HCT116 (cell line): ENCODE results near the gene TTLL6. TPM values are rescaled to one million over a fixed set of nuclear protein-coding genes. Genes with fewer than 3 reads are reported as not detected.

Experiments
- ATAC-seq: fragments of 200-7000 bp; cut with Tn5 transposase; 2 replicates; pipeline ENCODE4 v1.9.1; 2020; ENCODE audit warnings: mild to moderate bottlenecking, moderate library complexity
- BruUV-seq: library from RNA; stranded (reverse); fragments of 400-500 nt; replicated peaks from 2 replicates; lab custom pipeline; 2021; lab: Mats Ljungman, UMichigan
- CTCF ChIA-PET: fragments of 300-600 bp; sonication (Branson Sonifier 250); formaldehyde crosslinking; loops from one replicate; lab custom pipeline; 2021; ENCODE audit warnings: antibody characterized with exemption; lab: Charles Lee
- POLR2A ChIA-PET: fragments of 300-600, 350-600 bp; sonication (Branson Sonifier 250); formaldehyde crosslinking; loops from one replicate; lab custom pipeline; 2021; ENCODE audit warnings: antibody characterized with exemption; lab: Charles Lee
- RAD21 ChIA-PET, 2 experiments: fragments of 300-600 bp; sonication (Branson Sonifier 250); formaldehyde crosslinking; loops; one replicate each; lab custom pipeline; 2023; ENCODE audit warnings: low total read pairs in 2 of 2; ENCODE audit not compliant: uncharacterized antibody in 2 of 2, unreplicated experiment in 2 of 2, low non-redundant PET in 1 of 2; lab: Charles Lee
- DNase-seq: peaks from one replicate; pipeline ENCODE4 v3.0.0-alpha.2; 2010; ENCODE audit warnings: low read depth, low spot score
- H2AFZ ChIP-seq: fragments of 200-600 bp; shearing (Covaris generic), sonication (generic); 2 replicates; pipeline ENCODE4 v1.6.1; 2017; ENCODE audit warnings: low read depth, mixed run types, mixed read lengths, antibody characterized with exemption, low read length; ENCODE audit not compliant: poor library complexity, severe bottlenecking
- H3K27ac ChIP-seq: 2 replicates; pipeline ENCODE4 v1.5.1; 2012; ENCODE audit warnings: low read depth, low read length
- H3K27me3 ChIP-seq: fragments of 200-600 bp; sonication (generic); 2 replicates; pipeline ENCODE4 v1.6.1; 2016; ENCODE audit warnings: mixed run types, low read length, mixed read lengths; ENCODE audit not compliant: insufficient read depth
- H3K36me3 ChIP-seq, 2 experiments: fragments of 200-500 bp in 1 of 2; fragments of 200-600 bp in 1 of 2; sonication (Bioruptor generic) in 1 of 2; sonication (generic) in 1 of 2; 2 replicates each; pipeline versions ENCODE4 v1.5.1 to v1.6.1; 2014 to 2016; ENCODE audit warnings: low read length in 2 of 2, inconsistent platforms in 1 of 2, mixed read lengths in 1 of 2, mixed run types in 1 of 2; ENCODE audit not compliant: insufficient read depth in 2 of 2, control insufficient read depth in 1 of 2
- H3K4me1 ChIP-seq, 2 experiments: fragments of 200-600 bp in 1 of 2; sonication (generic) in 1 of 2; 2 replicates each; pipeline versions ENCODE4 v1.5.1 to v1.6.1; 2012 to 2017; ENCODE audit warnings: low read length in 2 of 2, inconsistent platforms in 1 of 2, mild to moderate bottlenecking in 1 of 2, mixed read lengths in 1 of 2, mixed run types in 1 of 2, moderate library complexity in 1 of 2; ENCODE audit not compliant: insufficient read depth in 2 of 2, control insufficient read depth in 1 of 2
- H3K4me2 ChIP-seq: fragments of 200-600 bp; sonication (generic); 2 replicates; pipeline ENCODE4 v1.6.1; 2017; ENCODE audit warnings: mixed run types, low read length, mixed read lengths
- H3K4me3 ChIP-seq, 2 experiments: fragments of 200-600 bp in 1 of 2; sonication (generic) in 1 of 2; replicated peaks in 1 of 2; 2 replicates each; pipeline ENCODE4 v1.5.1; 2011 to 2016; ENCODE audit warnings: low read length in 2 of 2, control low read depth in 1 of 2, low read depth in 1 of 2, mild to moderate bottlenecking in 1 of 2, mixed read lengths in 1 of 2, mixed run types in 1 of 2
- H3K79me2 ChIP-seq: fragments of 200-600 bp; sonication (generic); 2 replicates; pipeline ENCODE4 v1.6.1; 2017; ENCODE audit warnings: mild to moderate bottlenecking, mixed run types, low read length, moderate library complexity, mixed read lengths; ENCODE audit not compliant: insufficient read depth
- H3K9ac ChIP-seq: fragments of 200-600 bp; sonication (generic); 2 replicates; pipeline ENCODE4 v1.6.1; 2016; ENCODE audit warnings: low read length, mixed read lengths
- H3K9me2 ChIP-seq: fragments of 200-600 bp; sonication (generic), shearing (Covaris generic); 2 replicates; pipeline ENCODE4 v1.6.1; 2017; ENCODE audit warnings: mixed run types, mild to moderate bottlenecking, moderate library complexity; ENCODE audit not compliant: insufficient read depth
- H3K9me3 ChIP-seq, 2 experiments: fragments of 200-500 bp in 1 of 2; fragments of 200-600 bp in 1 of 2; sonication (Bioruptor generic) in 1 of 2; sonication (generic) in 1 of 2; 2 replicates each; pipeline ENCODE4 v1.6.1; 2014 to 2017; ENCODE audit warnings: low read length in 2 of 2, mixed read lengths in 2 of 2, inconsistent platforms in 1 of 2, low read depth in 1 of 2, mild to moderate bottlenecking in 1 of 2, mixed run types in 1 of 2, moderate library complexity in 1 of 2; ENCODE audit not compliant: control insufficient read depth in 1 of 2, insufficient read depth in 1 of 2
- H4K20me1 ChIP-seq: fragments of 200-600 bp; sonication (generic), shearing (Covaris generic); 2 replicates; pipeline ENCODE4 v1.6.1; 2017; ENCODE audit warnings: mixed run types, mild to moderate bottlenecking, moderate library complexity; ENCODE audit not compliant: insufficient read depth
- CEBPB ChIP-seq: IDR thresholded peaks from 2 replicates; pipeline ENCODE4 v1.6.1; 2012; ENCODE audit warnings: low read depth
- EZH2 ChIP-seq: fragments of 200-600 bp; sonication (generic); IDR thresholded peaks from 2 replicates; pipeline ENCODE4 v1.6.1; 2017; ENCODE audit warnings: antibody characterized with exemption, mixed run types
- EZH2phosphoT487 ChIP-seq: fragments of 200-600 bp; IDR thresholded peaks from 2 replicates; pipeline ENCODE4 v1.6.1; 2018; ENCODE audit warnings: antibody characterized with exemption, borderline replicate concordance
- FOSL1 ChIP-seq: IDR thresholded peaks from 2 replicates; pipeline ENCODE4 v1.6.1; 2012; ENCODE audit warnings: low read depth
- JUND ChIP-seq: IDR thresholded peaks from 2 replicates; pipeline ENCODE4 v1.6.1; 2012
- POLR2A ChIP-seq: IDR thresholded peaks from 2 replicates; pipeline ENCODE4 v1.7.0; 2011; ENCODE audit warnings: borderline replicate concordance; ENCODE audit not compliant: insufficient read depth, insufficient read length; ENCODE audit errors: extremely low read depth
- POLR2AphosphoS5 ChIP-seq: IDR thresholded peaks from 2 replicates; pipeline ENCODE4 v1.6.1; 2011; ENCODE audit warnings: mild to moderate bottlenecking, low read depth, low read length, moderate library complexity
- RAD21 ChIP-seq: IDR thresholded peaks from 2 replicates; pipeline ENCODE4 v1.6.1; 2012; ENCODE audit warnings: low read depth, mild to moderate bottlenecking
- SIN3A ChIP-seq: IDR thresholded peaks from 2 replicates; pipeline ENCODE4 v1.6.1; 2012; ENCODE audit warnings: low read depth
- SP1 ChIP-seq: IDR thresholded peaks from 2 replicates; pipeline ENCODE4 v1.6.1; 2012; ENCODE audit warnings: low read depth
- SRF ChIP-seq: IDR thresholded peaks from 2 replicates; pipeline ENCODE4 v1.6.1; 2012; ENCODE audit warnings: low read depth
- YY1 ChIP-seq: IDR thresholded peaks from 2 replicates; pipeline ENCODE4 v1.6.1; 2011; ENCODE audit warnings: low read length, low read depth, moderate library complexity, mild to moderate bottlenecking; ENCODE audit not compliant: insufficient replicate concordance; ENCODE audit errors: extremely low read depth
- ZFX ChIP-seq: fragments of 450-650 bp; IDR thresholded peaks from 2 replicates; pipeline ENCODE4 v1.6.1; 2017
- intact Hi-C: fragments of 100-400 bp; cut with micrococcal nuclease; formaldehyde crosslinking; loops from 2 replicates; pipeline ENCODE4 v1.10.0; 2022
- total RNA-seq: library from RNA; stranded (reverse); gene quantifications from one replicate; pipeline ENCODE4 v1.2.1, GENCODE V29; 2021; ENCODE audit not compliant: unreplicated experiment
- TF ChIP-seq, protein P1 (sequence below): IDR thresholded peaks from 2 replicates; pipeline ENCODE4 v1.6.1; 2011; ENCODE audit warnings: mild to moderate bottlenecking, low read length, moderate library complexity; ENCODE audit not compliant: insufficient replicate concordance; ENCODE audit errors: extremely low read depth
- TF ChIP-seq, protein P2 (sequence below): IDR thresholded peaks from 2 replicates; pipeline ENCODE4 v1.6.1; 2012; ENCODE audit warnings: low read depth

TTLL6 gene
- total RNA-seq, 1 experiment from 2014 or later: 0.79 TPM

DNA sequence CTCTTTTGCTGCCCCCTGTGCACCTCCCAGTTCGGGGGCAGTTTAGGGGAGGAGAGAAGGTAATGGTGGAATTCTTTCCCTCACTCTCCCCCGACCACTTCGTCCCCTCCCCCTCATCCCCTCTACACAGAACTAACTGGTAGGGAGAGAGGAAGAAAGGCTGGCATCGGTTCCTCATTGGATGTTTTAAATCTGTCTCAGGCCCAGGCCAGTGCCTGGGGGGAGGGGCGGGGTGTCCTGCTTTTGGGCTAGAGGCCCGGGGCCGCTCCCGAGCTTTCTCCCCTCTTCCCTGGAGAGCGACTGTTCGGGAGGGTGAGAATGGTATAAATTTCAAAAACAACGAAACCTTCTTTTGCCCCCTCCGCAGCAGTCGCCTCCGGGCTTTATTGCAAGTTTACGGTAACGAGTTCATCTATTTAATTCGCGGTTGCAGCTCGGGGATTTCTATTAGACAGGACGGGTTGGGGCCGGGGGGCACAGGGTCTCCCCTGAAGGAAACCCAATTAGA lies 94.1 kb downstream of the TTLL6 start, which contains the start of gene PRAC2:
TSS of gene PRAC2 (plus strand) at position 271 of the 508 bp plus-strand sequence. CDS start 1,226 bp downstream, outside the sequence.
- H3K9me2 ChIP-seq: no peaks in the 10 kb centered on the region
- no peak within 1 kb of the TSS for H3K4me3 ChIP-seq
- no peaks in the 10 kb centered on the region for H3K36me3 ChIP-seq
- no peaks in the 10 kb centered on the region for H4K20me1 ChIP-seq
- H3K9ac ChIP-seq: no peak within 1 kb of the TSS
- H3K9me3 ChIP-seq: no peaks in the 10 kb centered on the region
- H3K27ac ChIP-seq: no peak within 1 kb of the TSS
- no peaks in the 10 kb centered on the region for H3K79me2 ChIP-seq
- H2AFZ ChIP-seq: no peak within 1 kb of the TSS
- BruUV-seq: no TSS peak
- CTCF ChIA-PET: interaction anchor here (0.8 to 6.8 kb wide), 12 partner anchors 14 to 161 kb away, joined by 3 to 97 read pairs (median 11); no protein-coding TSS in a partner anchor
- TF ChIP-seq POLR2A (no peak), FOSL1 (no peak), SRF (no peak), ZFX (no peak), POLR2AphosphoS5 (no peak), EZH2 (no peak), EZH2phosphoT487 (no peak), YY1 (no peak), RAD21 (no peak), JUND (no peak), SP1 (no peak), CEBPB (no peak), SIN3A (no peak)
- TF ChIP-seq, protein P1, sequence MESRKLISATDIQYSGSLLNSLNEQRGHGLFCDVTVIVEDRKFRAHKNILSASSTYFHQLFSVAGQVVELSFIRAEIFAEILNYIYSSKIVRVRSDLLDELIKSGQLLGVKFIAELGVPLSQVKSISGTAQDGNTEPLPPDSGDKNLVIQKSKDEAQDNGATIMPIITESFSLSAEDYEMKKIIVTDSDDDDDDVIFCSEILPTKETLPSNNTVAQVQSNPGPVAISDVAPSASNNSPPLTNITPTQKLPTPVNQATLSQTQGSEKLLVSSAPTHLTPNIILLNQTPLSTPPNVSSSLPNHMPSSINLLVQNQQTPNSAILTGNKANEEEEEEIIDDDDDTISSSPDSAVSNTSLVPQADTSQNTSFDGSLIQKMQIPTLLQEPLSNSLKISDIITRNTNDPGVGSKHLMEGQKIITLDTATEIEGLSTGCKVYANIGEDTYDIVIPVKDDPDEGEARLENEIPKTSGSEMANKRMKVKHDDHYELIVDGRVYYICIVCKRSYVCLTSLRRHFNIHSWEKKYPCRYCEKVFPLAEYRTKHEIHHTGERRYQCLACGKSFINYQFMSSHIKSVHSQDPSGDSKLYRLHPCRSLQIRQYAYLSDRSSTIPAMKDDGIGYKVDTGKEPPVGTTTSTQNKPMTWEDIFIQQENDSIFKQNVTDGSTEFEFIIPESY: no peak
- TF ChIP-seq, protein P2, sequence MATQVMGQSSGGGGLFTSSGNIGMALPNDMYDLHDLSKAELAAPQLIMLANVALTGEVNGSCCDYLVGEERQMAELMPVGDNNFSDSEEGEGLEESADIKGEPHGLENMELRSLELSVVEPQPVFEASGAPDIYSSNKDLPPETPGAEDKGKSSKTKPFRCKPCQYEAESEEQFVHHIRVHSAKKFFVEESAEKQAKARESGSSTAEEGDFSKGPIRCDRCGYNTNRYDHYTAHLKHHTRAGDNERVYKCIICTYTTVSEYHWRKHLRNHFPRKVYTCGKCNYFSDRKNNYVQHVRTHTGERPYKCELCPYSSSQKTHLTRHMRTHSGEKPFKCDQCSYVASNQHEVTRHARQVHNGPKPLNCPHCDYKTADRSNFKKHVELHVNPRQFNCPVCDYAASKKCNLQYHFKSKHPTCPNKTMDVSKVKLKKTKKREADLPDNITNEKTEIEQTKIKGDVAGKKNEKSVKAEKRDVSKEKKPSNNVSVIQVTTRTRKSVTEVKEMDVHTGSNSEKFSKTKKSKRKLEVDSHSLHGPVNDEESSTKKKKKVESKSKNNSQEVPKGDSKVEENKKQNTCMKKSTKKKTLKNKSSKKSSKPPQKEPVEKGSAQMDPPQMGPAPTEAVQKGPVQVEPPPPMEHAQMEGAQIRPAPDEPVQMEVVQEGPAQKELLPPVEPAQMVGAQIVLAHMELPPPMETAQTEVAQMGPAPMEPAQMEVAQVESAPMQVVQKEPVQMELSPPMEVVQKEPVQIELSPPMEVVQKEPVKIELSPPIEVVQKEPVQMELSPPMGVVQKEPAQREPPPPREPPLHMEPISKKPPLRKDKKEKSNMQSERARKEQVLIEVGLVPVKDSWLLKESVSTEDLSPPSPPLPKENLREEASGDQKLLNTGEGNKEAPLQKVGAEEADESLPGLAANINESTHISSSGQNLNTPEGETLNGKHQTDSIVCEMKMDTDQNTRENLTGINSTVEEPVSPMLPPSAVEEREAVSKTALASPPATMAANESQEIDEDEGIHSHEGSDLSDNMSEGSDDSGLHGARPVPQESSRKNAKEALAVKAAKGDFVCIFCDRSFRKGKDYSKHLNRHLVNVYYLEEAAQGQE: no peak
- POLR2A ChIA-PET: interaction anchor here (1.5 kb wide), 1 partner anchor 44 kb away, joined by 6 read pairs; no protein-coding TSS in a partner anchor
- DNase-seq (no peak), ATAC-seq (no peak)
- H3K4me1 ChIP-seq: peaks cover 5 to 9% of the 10 kb centered on the region in 2 experiments; a peak in 3 of 4 replicates
- H3K4me2 ChIP-seq: no peak within 1 kb of the TSS
- intact Hi-C loops: loop anchor here (5.0 kb wide), 1 partner anchor 314 kb away; no protein-coding TSS in a partner anchor
- RAD21 ChIA-PET: interaction anchor here in 1 of 2 experiments (1.6 to 2.1 kb wide), 2 partner anchors 68 to 156 kb away, joined by 8 to 13 read pairs; no protein-coding TSS in a partner anchor
- H3K27me3 ChIP-seq: no peaks in the 10 kb centered on the region
